Right renal cortex interstitium (tissue), 3 donors: ENCODE data around the gene TP53TG3C. TPM values are rescaled to one million over a fixed set of nuclear protein-coding genes. Genes with fewer than 3 reads are reported as not detected.
"Not testable (repeated sequence)": the region's sequence is repeated elsewhere in the genome, so short reads cannot be mapped to it uniquely, and the experiment has no call there.

Source experiments
- DNase-seq, 3 donors: peaks; one replicate each; pipeline ENCODE4 v3.0.0-alpha.2; 2013; ENCODE audit warnings: low read depth in 3 of 3, low spot score in 2 of 3
- polyA plus RNA-seq, 3 donors: library from polyadenylated mRNA; unstranded; fragments of 120-200 nt; gene quantifications; one replicate each; pipeline ENCODE4 v1.2.1, GENCODE V29; 2013; ENCODE audit not compliant: insufficient read length in 3 of 3

Gene TP53TG3C, protein sequence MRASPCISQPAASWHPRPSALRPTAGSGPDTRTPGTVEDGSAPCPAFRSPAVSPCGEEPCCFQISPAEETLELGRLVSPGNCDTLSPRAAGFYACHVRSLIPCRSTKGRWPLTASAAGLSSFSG
- not detected for polyA plus RNA-seq

DNA sequence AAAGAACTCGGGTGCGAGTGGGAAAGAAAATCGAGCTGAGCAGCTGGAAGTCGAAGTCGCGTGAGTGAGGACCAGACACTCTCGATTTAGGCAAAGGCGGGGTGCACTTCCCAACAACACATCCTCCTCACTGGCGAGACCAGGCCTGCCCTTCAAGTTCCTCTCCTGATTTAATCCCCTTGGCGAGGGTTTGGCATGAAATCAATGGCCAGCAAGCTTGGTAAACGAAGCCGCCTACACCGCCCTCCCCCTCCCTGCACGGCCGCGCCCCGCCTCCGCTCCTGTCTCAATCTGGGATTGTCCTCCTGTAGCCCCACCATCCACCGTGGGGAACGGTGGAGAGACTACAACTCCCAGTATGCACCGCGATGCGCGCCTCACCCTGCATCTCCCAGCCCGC lies at the start of gene TP53TG3C:
TP53TG3C (plus strand) TSS at position 301 of the 400 bp plus-strand sequence; CDS start at position 369, 68 bp downstream.
- not testable (repeated sequence) for DNase-seq

Other genes starting within 250 kb of the TP53TG3C start
- under 1 TPM in 1 of 3 donors, not detected in 2; 0.18 TPM for gene TP53TG3E, start 110.1 kb downstream of the TP53TG3C start, polyA plus RNA-seq
- not detected for gene TP53TG3B, start 166.6 kb downstream of the TP53TG3C start, polyA plus RNA-seq